GM12865 (cell line): ENCODE results near the gene PEX3.

ENCODE experiments used
- DNase-seq: peaks from one replicate; pipeline ENCODE4 v3.0.0; 2010; ENCODE audit warnings: low read depth
- H3K4me3 ChIP-seq: 2 replicates; pipeline ENCODE4 v1.5.1; 2011; ENCODE audit warnings: mild to moderate bottlenecking, low read depth, low read length, control low read depth
- TF ChIP-seq, protein P1 (sequence below): IDR thresholded peaks from 2 replicates; pipeline ENCODE4 v1.5.1; 2011; ENCODE audit warnings: low read length, control low read depth, low read depth, inconsistent platforms; ENCODE audit not compliant: insufficient read depth; ENCODE audit errors: missing control alignments

Gene PEX3

DNA sequence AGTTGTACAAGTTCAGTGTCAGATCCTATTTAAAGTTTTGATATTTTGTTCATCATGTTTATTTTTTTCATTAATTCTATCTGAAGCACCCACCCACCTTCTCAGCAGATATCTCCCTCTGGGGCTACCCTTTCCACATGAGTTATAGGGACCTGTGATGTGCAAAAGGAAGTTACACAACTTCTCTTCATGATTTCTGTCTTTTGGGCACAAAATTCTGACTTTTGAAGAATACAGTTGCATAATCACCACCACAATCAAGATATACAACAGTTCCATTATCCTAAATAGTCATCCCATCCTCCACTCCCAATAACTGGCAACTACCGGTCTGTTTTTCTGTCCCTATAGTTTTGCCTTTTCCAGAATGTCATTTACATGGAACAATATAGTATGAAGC, 74.8 kb downstream of the PEX3 start:
- TF ChIP-seq, protein P1, sequence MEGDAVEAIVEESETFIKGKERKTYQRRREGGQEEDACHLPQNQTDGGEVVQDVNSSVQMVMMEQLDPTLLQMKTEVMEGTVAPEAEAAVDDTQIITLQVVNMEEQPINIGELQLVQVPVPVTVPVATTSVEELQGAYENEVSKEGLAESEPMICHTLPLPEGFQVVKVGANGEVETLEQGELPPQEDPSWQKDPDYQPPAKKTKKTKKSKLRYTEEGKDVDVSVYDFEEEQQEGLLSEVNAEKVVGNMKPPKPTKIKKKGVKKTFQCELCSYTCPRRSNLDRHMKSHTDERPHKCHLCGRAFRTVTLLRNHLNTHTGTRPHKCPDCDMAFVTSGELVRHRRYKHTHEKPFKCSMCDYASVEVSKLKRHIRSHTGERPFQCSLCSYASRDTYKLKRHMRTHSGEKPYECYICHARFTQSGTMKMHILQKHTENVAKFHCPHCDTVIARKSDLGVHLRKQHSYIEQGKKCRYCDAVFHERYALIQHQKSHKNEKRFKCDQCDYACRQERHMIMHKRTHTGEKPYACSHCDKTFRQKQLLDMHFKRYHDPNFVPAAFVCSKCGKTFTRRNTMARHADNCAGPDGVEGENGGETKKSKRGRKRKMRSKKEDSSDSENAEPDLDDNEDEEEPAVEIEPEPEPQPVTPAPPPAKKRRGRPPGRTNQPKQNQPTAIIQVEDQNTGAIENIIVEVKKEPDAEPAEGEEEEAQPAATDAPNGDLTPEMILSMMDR, result no peak
- DNase-seq, result no peak
- no peak overlapping the region for H3K4me3 ChIP-seq

DNA sequence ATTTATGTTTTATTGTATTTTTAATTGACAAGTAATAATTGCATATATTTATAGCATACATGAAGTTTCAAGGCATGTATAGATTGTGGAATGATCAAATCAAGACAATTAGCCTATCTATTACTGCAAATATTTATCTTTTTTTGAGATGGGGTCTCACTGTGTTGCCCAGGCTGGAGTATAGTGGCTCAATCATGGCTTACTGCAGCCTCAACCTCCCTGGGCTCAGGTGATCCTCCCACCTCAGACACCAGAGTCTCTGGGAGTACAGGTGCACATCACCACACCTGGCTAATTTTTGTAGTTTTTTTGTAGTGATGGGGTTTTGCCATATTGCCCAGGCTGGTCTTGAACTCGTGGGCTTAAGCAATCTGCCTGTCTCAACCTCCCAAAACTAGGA, 77.1 kb downstream of the PEX3 start:
- DNase-seq, result no peak
- TF ChIP-seq, protein P1, result no peak
- no peak overlapping the region for H3K4me3 ChIP-seq

DNA sequence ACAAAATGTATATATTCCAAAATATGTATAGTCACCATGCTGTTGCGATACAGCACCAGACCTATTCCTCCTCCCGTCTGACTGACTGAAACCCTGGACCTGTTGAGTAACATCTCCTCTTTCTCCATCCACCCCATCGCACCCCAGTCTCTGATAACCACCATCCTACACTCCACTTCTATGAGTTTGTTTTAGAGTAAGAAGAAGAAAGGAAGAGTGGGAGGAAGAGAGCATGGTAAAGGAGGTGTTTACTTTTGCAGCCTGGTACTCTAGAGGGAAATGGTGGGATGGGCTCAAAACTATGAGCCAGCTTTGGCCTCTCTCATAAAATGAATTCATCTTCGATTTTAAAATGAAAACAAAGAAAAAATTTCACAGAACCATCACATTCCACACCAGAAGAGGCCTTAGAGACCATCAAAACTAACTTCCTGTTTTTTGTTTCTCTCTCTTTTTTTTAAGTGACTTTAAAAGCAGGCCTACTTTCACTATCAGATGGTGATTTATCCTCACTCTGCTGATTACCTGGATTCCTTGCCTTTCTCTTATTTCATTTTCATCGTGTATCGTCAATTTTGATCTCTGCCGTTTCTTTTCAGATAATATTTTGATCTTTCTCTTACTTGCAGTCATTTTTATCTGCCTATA, 77.7 kb downstream of the PEX3 start:
- H3K4me3 ChIP-seq, result no peak overlapping the region
- peak; percentile 37 for DNase-seq
- TF ChIP-seq, protein P1, result no peak

DNA sequence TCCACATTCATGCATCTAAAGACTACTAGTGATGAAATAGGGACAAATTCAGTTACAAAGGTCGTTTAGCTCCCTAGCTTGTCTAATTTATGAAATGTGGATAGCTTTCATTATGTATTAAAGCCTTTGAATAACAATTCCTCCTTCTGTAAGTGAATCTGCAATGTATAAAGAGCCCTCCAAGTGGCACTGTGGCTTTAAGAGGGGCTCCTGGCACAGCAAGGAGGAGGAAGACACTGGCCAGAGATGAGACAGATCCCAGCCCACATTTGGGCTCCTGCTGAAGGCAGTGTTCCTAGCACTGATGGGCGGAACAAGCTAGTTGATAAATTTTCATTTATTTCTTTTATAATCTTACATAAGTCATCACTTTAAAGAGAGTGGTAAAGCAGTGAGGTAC, 78.5 kb downstream of the PEX3 start:
- peak; percentile 17 for DNase-seq
- H3K4me3 ChIP-seq, result no peak overlapping the region
- TF ChIP-seq, protein P1, result no peak

DNA sequence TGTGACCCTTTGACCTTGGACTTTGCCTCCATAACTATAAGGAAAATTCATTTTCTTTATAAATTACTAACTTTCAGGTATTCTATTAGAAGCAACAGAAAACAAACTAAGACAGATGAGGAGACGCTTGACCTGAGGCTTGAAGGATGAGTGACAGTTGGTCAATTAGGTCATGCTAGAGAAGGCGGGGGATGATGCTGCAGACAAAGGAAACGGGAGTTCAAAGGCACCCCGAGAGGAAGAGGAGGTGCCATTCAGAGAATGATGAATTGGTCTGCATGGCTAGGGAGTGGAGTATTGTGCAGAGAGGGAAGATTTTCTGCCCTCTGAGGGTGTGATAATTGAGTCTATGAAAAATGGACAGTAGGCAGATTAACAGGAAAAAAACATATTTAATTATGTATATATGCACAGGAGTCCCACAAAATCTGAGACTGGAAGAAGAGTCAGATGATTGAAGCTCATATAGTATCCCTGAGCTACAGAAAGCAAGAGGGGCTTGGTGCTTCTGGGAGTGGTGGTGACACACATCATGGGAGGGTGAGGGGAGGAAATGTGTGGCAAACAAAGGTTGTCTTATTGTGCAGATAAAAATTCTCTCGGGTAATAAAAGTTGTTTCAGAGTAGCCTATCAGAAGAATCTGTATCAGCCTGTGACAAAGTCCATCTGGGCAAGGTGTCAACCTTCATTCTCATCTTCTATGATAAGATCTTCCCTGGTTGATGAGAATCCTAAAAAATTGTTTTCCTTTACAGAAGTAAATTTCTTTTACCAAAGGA, 81.3 kb downstream of the PEX3 start:
- peak; percentile 15 for DNase-seq
- TF ChIP-seq, protein P1, result no peak
- no peak overlapping the region for H3K4me3 ChIP-seq

DNA sequence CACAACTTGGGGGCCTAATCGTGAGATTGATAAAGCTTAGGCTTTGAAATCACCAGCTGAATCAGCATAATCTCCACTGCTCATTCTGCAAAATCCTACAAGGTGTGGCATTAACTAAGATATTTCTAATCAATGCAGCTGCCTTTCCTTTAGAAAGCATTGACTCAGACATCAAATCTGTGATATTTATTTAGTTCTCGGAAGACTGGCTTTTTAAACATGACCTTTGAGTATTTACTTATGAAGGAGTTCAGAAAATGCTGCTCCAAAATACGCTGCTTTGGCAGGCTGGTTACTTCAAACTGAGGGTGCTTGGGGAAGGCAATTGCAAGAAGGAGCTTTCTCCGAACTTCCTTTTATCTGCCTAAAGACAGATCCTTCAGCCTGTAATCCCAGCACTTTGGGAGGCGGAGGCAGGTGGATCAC, 84.6 kb downstream of the PEX3 start:
- no peak for DNase-seq
- no peak overlapping the region for H3K4me3 ChIP-seq
- TF ChIP-seq, protein P1, result no peak
